Erythroblast (primary cell): ENCODE measurements around the gene ZNF599.

Source experiments
- GATA1 ChIP-seq: IDR thresholded peaks from 2 replicates; pipeline ENCODE4 v1.6.1; 2011; ENCODE audit warnings: low read depth, mild to moderate bottlenecking, control low read depth, low read length, moderate library complexity
- POLR2A ChIP-seq: IDR thresholded peaks from 2 replicates; pipeline ENCODE4 v1.6.1; 2011; ENCODE audit warnings: mild to moderate bottlenecking, low read length

DNA sequence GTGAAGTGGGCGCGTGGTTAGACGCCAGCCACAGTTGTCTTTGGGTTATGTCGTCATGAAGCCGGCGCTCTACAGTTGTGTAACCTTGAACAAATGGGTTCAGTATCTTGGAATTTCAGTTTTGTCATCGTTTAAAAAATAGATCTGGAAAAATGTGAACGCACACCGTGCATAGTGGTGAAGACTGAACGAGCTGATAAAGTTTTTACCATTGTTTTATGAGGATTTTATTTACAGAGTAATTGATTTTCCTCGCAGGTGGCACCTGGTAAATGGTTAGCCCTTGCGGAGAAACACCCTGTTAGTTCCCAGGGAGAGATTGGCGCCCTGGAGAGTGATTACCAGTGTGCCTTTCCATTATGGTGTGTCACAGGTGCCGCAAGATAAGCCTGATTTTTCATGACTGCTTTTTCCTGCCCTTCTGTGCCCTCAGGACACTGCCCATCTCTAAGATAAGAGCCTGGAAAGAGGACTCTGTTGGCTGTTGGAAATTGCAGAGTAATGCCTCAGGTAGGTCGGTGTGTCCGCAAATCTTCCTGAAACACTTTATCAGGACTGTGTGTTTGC is 38.4 kb downstream of the ZNF599 start:
- TF ChIP-seq POLR2A (no peak), GATA1 (no peak)
